ENCODE measurements around the gene QPCTL.
A peak's percentile ranks its signal among the peaks of the same experiment; 100 is the strongest.

Gene QPCTL

DNA sequence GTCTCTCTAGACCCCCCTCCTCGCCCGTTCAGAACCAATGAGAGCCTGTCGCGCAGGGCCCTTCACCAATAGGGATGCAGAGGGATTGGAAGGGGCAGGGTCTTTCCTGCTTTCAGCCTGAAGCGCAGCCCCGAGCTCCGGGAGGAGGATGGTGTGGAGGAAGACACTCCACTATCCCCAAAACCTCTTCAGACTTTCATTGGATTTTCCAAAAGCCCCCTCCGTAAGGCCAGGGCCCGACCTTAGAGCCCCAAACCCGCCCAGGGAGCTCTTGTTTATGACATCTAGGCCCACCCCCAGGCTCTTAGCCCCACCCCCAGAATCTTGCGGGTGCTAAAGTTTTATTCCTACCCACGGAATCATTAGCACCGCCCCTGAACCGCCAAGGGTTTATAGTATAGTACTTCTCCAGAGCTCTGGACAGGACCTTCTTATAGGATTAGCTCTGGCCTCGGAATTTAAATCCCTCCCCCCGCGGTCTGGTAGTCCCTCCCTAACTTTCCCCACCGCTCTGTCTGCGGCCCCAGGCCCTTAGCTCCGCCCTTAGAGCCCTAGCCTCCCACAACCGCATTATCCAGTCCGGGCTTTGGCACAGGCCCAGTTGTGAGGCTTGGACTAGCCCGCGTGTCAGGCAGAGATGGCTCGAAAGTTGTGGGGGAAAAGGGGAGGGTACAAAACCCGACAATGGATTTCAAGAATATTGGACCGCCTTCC, 46.7 kb upstream of the QPCTL start:
- H3K36me3 Mint-ChIP-seq (ENCODE audit: low read depth) = peaks cover 4% of the 10 kb centered on the region
- H3K4me1 Mint-ChIP-seq = peaks cover 27% of the 10 kb centered on the region
- H3K4me3 Mint-ChIP-seq = peak overlapping the region; percentile 76
- TF ChIP-seq, protein P1, sequence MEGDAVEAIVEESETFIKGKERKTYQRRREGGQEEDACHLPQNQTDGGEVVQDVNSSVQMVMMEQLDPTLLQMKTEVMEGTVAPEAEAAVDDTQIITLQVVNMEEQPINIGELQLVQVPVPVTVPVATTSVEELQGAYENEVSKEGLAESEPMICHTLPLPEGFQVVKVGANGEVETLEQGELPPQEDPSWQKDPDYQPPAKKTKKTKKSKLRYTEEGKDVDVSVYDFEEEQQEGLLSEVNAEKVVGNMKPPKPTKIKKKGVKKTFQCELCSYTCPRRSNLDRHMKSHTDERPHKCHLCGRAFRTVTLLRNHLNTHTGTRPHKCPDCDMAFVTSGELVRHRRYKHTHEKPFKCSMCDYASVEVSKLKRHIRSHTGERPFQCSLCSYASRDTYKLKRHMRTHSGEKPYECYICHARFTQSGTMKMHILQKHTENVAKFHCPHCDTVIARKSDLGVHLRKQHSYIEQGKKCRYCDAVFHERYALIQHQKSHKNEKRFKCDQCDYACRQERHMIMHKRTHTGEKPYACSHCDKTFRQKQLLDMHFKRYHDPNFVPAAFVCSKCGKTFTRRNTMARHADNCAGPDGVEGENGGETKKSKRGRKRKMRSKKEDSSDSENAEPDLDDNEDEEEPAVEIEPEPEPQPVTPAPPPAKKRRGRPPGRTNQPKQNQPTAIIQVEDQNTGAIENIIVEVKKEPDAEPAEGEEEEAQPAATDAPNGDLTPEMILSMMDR (IDR thresholded peaks at IDR 0.05) = no peak
- H3K27ac Mint-ChIP-seq = no peak overlapping the region
- DNase-seq = peak; percentile 77
- peaks cover 35% of the 10 kb centered on the region for H3K27me3 Mint-ChIP-seq (ENCODE audit: low read depth, poor library complexity)
- H3K9me3 Mint-ChIP-seq = peaks cover 16% of the 10 kb centered on the region

DNA sequence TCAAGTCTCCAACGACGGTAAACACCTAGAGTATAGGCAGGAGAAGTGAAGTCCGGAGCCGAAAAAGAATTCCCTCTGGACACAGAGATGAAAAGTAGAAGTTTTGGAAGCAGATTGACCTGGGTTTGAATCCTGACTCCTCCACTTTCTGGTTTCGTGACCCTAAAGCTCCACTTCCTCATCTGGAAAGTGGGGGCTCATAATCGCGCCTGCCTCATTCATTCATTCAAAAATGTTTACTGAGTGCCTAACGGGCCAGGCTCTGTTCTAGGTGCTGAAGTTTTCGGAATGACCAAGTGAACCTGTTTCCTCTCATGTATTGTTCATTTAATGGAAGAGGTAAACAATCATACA, 46.1 kb upstream of the QPCTL start:
- Mint-ChIP-seq H3K36me3 (ENCODE audit: low read depth) (peaks cover 4% of the 10 kb centered on the region), H3K4me3 (peak overlapping the region; percentile 76), H3K27me3 (ENCODE audit: low read depth, poor library complexity) (peaks cover 35% of the 10 kb centered on the region)

GRCh38 chr19:45650722-45651121, 41.7 kb upstream of the QPCTL start:
- Mint-ChIP-seq H3K36me3 (ENCODE audit: low read depth) (peaks cover 4% of the 10 kb centered on the region), H3K27me3 (ENCODE audit: low read depth, poor library complexity) (peaks cover 14% of the 10 kb centered on the region), H3K4me3 (no peak overlapping the region), H3K9me3 (peaks cover 16% of the 10 kb centered on the region), H3K27ac (no peak overlapping the region), H3K4me1 (peaks cover 13% of the 10 kb centered on the region)
- no peak for DNase-seq
- TF ChIP-seq, protein P1 (IDR thresholded peaks at IDR 0.05) = no peak

More for the DNA sequence above, 46.1 kb upstream of the QPCTL start:
- no peak for DNase-seq
- peaks cover 22% of the 10 kb centered on the region for H3K4me1 Mint-ChIP-seq
- H3K27ac Mint-ChIP-seq = no peak overlapping the region
- peaks cover 16% of the 10 kb centered on the region for H3K9me3 Mint-ChIP-seq
- TF ChIP-seq, protein P1 (IDR thresholded peaks at IDR 0.05) = no peak

DNA sequence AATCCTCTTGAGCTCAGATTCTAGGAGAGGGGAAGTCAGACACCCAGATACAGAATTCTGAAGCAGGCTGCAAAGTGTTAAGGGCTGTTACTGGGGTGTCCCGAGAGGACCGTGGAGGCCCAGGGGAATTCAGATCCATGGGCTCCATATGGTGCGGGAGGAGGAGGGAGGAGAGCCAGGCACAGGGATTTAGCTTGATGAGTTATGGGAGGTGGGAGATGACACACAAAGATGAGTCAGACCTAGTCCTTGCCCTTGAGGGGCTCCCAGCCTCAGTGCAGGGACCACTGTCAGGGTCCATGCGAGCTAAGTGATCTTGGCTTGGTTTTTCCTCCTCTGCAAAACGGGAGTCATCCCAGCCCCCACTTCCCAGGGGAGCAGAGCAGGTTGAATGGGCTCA, 38.8 kb upstream of the QPCTL start:
- peaks cover 10% of the 10 kb centered on the region for H3K4me1 Mint-ChIP-seq
- H3K4me3 Mint-ChIP-seq = no peak overlapping the region
- H3K36me3 Mint-ChIP-seq (ENCODE audit: low read depth) = no peaks in the 10 kb centered on the region
- H3K9me3 Mint-ChIP-seq = peaks cover 4% of the 10 kb centered on the region
- TF ChIP-seq, protein P1 (IDR thresholded peaks at IDR 0.05) = no peak
- no peak for DNase-seq
- H3K27ac Mint-ChIP-seq = peak overlapping the region; percentile 72
- H3K27me3 Mint-ChIP-seq (ENCODE audit: low read depth, poor library complexity) = peaks cover 10% of the 10 kb centered on the region

DNA sequence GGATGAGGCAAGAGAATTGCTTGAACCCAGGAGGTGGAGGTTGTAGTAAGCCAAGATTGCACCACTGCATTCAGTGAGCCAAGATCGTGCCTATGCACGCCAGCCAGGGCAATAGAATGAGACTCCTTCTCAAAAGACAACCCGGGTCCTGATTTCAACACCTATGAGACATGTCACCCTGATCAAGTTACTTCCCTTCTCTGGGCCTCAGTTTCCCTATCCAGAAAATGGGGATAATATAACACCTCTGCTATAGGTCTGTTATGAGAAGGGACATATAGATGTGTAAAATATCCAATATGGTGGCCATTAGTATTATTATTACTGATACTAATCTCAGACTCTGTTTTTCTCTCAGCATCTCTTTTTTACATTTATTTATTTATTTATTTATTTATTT, 37.4 kb upstream of the QPCTL start:
- no peak for DNase-seq
- Mint-ChIP-seq H3K9me3 (no peaks in the 10 kb centered on the region), H3K27me3 (ENCODE audit: low read depth, poor library complexity) (peaks cover 19% of the 10 kb centered on the region), H3K27ac (no peak overlapping the region), H3K36me3 (ENCODE audit: low read depth) (no peaks in the 10 kb centered on the region), H3K4me3 (no peak overlapping the region), H3K4me1 (peaks cover 20% of the 10 kb centered on the region)
- TF ChIP-seq, protein P1 (IDR thresholded peaks at IDR 0.05) = no peak

- H3K36me3 Mint-ChIP-seq (ENCODE audit: low read depth) = no peaks in the 10 kb centered on the region
- H3K4me1 Mint-ChIP-seq = peaks cover 26% of the 10 kb centered on the region
- no peak for DNase-seq
- H3K4me3 Mint-ChIP-seq = no peak overlapping the region
- peaks cover 33% of the 10 kb centered on the region for H3K27me3 Mint-ChIP-seq (ENCODE audit: low read depth, poor library complexity)
- no peaks in the 10 kb centered on the region for H3K9me3 Mint-ChIP-seq
- no peak overlapping the region for H3K27ac Mint-ChIP-seq
- TF ChIP-seq, protein P1 (IDR thresholded peaks at IDR 0.05) = no peak
These were observed 34.8 kb upstream of the QPCTL start for GRCh38 chr19:45657520-45658167.
